GM18526 (cell line): ENCODE measurements around the gene SCN7A.

Source experiments
- POLR2A ChIP-seq: IDR thresholded peaks from 3 replicates; pipeline ENCODE4 v1.6.1; 2011; ENCODE audit not compliant: insufficient read length; ENCODE audit errors: extremely low read depth

Gene SCN7A

GRCh38 chr2:166494140-166494624 is at the start of gene SCN7A:
TSS of gene SCN7A (minus strand) at chr2:166494249. CDS start at chr2:166477696, 16,553 bp downstream.
- TF ChIP-seq POLR2A: no peak

DNA sequence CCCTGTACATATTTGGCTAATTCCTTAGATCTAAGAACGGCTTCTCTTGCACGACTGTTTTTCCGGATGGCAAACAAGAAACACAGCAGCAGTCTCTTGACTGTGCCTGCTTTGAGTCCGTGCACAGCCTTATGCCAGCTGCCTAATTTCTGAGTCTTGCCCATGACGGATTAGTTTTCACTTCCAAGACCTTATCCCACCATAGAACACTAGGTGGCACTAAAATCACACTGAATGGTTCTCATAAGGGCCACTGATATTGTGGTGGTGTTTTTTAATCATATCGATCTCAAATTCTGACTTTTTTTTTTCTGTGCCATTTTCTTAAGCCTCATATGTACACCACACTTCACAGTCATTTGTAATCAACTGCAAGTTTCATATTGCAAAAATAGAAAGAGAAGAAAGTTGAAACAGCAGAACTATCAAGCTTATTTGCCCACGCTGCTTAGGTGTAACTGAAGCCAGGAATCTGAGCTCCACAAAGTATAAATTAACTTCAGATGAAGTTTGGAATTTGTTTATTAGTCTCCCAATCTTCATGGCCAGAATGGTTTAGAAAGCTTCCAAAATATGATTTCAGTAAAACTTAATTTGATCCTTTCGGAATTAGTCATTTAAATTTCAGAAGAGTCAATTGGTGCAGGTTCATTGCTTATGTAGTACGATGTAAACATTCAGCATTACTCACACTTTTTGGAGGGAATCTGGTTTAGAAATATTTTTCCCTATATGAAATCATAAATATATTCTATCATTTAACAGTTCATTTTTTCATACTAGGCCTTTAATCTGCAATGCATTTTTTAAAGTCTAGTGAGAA is 45.5 kb upstream of the SCN7A start:
- no peak for TF ChIP-seq POLR2A

DNA sequence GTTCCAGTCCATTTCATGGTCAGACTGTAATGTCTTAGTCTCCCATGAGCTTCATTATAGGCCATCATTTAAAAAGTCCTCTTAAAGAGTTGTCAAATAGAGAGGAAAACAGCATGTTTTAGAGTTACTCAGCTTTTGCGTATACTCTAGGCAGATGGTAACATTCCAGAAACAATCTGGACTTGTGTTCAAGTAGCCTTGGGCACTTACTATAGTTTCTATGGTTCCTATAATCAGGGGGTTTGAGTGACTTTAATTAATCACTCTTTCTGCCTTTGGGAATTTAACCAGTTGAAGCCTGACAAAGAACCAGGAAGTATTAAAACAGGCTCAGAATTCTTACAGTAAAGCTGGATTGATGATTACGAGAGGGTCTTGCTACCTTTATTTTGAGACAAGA is 42.1 kb upstream of the SCN7A start:
- TF ChIP-seq POLR2A: no peak

GRCh38 chr2:166521155-166521554 is 27.1 kb upstream of the SCN7A start:
- TF ChIP-seq POLR2A: no peak

- no peak for TF ChIP-seq POLR2A
Observed at GRCh38 chr2:166520604-166521003, 26.6 kb upstream of the SCN7A start.

- TF ChIP-seq POLR2A: no peak
Observed at GRCh38 chr2:166519391-166519962, 25.4 kb upstream of the SCN7A start.

DNA sequence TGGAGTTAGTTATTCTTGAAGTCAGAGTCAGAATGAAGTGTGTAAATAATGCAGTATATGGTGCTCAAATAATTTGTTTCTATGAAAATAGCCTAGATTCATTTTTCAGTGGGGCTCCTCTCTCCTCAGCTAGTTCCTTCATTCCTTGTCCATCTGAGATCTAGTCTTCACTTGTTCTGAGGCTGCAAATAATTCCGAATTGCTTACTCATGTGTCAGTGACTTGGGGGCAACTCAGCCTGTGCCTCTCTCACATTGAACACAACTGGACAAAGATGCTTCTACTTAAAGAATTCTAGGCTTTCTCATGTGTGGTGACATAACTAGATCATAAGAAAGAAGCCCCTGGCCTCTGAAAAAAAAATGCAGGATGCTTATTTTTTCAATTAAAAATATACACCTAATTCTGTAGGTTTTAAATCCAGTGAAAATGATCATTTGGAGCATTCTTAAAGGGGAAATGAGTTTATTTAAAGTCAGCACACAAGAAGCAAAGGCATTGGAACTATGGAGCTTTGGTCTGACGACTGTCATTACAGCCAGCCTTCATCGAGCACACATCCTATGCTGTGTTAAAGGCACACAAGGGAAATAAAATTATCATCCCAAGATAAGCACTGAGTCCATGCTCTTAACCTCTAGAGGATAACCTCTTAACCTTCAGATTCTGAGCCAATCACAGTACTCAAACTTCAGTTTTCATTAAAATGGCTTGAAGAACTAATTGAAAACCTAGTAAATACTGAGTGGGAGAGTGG is 24.8 kb upstream of the SCN7A start:
- no peak for TF ChIP-seq POLR2A

DNA sequence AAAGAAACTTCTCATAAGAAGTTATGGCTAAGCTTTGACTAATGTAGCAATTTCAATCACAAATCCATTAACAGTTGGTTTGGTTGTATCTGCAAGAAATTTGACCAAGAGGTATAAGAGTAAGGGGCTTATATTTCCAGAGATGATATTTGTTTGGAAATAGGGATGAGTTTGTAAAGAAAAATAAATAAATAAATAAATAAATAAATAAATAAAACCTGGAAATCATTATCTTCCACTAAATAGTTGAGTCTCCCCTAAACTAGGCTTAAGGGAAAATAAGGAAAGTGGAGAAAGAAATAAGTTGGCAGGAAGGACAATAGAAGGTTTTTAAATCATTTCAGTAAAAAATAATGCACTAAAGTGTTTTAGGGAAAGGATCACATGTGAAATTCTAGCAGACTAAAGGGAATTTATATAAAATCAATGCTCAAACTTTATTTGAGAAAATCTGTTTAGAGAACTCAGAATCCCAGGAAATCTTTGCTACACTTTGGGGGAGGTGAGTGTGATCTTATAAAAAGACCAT is 23.5 kb upstream of the SCN7A start:
- no peak for TF ChIP-seq POLR2A

GRCh38 chr2:166516712-166517303 is 22.8 kb upstream of the SCN7A start:
- TF ChIP-seq POLR2A: no peak

DNA sequence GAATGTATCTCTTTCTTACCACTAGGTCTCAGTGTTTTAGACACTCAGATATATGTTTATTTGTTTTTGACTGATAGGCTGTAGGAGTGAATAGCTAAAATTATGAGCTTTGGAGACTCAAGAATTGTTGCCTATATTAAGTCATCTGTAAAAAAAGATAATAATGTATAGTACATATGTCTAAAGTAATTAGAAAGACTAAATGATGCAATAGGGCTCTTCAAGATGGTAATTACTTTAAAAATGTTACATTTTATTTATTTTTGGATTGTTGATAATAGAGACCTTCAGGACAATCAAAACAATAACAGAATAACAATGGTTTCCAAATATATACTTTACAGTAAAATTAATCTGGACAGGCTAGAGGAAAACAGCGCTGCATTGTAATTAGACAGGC is 19.9 kb upstream of the SCN7A start:
- no peak for TF ChIP-seq POLR2A

DNA sequence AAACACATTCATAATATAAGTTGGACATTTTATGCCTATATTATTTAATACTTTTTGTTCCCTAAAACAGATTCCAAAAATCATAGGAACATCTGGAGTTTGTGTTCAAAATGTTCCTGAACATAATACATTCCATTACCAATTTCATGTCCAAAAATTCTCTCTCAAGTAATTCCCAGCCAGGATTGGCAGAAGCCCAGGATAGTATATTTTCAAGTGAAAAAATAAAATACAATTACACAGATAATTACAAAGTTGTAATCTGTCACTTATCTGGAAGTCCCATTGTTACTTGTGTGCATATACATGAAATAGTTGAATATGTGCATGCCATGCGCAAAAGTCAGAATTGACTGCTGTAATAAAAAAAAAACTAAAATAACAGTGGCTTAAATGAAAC is 5.2 kb upstream of the SCN7A start:
- no peak for TF ChIP-seq POLR2A

DNA sequence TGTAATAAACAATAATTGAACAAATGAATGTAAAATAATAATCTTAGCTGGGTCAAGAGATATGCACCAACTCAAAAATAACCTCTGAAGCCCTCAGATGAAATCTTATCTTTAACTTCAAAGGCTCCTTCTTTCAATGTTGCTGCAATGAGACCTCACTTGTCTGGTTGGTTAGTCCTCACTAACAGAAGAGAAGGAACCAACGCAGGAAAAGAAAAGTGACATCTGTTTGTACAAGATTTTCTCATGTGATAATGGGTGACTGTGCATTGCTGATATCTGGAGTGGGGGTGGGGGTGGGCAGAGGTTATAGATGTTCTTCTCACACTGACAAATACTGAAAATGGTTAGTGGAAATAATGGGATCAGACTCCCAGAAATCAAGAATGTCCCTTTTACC is 2.6 kb downstream of the SCN7A start:
- no peak for TF ChIP-seq POLR2A

DNA sequence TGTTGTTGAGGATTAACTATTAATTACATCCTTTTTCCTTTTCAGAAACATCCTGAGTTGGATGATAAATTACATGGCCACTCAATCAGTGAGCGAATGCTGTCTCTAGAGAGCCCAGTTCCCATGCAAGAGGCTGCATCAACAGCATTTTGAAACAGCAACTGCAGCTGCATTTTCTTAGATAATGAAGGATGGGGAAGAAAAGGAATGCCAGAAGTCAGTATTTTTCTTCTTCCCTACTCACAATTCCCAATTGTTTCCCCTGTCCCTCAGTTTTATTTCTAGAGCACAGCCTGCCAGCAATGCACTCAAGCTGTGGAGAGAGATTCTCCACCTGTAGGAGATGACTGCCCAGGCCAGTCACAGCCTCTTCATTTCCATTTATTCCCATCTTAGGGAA is 6.9 kb downstream of the SCN7A start:
- no peak for TF ChIP-seq POLR2A

DNA sequence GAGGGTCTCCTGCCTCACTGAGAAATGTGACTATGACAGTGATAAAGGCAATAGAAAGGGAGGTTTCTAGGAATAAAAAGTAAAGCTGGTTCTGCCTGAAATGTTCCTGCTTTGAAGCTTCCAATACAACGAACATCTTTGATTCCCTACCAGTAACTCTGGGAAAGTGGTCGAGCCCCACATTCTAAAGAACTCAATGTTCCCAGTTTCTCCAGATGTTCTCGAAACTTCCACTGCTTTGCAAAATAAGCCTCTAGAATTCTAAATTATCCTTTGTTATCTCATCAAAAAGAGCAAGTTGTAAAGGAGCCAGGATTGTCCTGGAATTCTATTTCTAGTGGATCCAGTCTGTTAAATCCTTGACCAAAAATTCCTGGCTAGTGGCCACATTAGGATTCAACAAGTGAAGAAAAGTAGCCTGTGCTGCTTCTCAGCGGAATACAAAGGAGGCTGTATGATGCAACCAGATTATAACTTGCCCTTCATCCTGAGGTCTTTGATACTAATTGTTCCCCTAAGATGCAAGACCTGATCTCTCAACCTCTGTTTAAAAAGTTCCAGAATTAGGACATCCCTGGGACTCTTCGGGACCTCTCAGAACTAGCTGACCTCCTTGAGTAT is 8.4 kb downstream of the SCN7A start:
- TF ChIP-seq POLR2A: no peak

DNA sequence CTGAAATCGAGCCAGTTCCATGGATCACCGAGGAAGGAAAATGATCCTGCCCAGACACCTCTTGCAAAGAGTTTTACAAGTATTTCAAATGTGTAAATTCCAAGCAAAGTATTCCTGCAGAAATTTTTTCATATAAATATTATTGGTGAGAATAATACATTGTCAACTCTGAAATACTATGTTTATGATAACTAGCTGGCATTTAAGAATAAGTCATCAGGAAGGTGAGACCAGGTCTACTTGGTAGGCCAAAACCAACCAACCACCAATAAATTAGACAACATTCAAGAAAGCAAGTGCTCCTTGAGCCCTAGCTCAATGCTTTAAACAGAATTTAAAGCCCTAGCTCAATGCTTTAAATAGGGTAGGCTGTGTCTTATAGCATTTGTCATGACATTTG is 21.7 kb downstream of the SCN7A start:
- TF ChIP-seq POLR2A: no peak
